ENCODE data around the gene NUP205.

Gene NUP205

GRCh38 chr7:135650831-135651573, 93.3 kb downstream of the NUP205 start (continued):
- TF ChIP-seq ZBTB21 (tag by site-specific recombination; IDR thresholded peaks at IDR 0.05) (no peak), TRIM28 (IDR thresholded peaks at IDR 0.05; ENCODE audit: borderline replicate concordance, low read length) (no peak), AEBP2 (tag by site-specific recombination; IDR thresholded peaks at IDR 0.05; ENCODE audit: borderline replicate concordance) (no peak), GLIS2 (tag by site-specific recombination; IDR thresholded peaks at IDR 0.05) (no peak), ZNF629 (tag by site-specific recombination; IDR thresholded peaks at IDR 0.05) (0 out of 2 replicates have a peak, but pooled peaks have one; percentile 44), ZFHX2 (tag by site-specific recombination; conservative IDR thresholded peaks at IDR 0.05) (0 out of 2 replicates have a peak, but pooled peaks have one; percentile 17), HIC1 (tag by site-specific recombination; IDR thresholded peaks at IDR 0.05) (no peak), ZBTB6 (tag by site-specific recombination; IDR thresholded peaks at IDR 0.05) (peak; percentile 32; the same call in 1 of the 2 replicates), ZNF214 (tag by site-specific recombination; IDR thresholded peaks at IDR 0.05; ENCODE audit: borderline replicate concordance) (no peak), ZNF341 (tag by site-specific recombination; IDR thresholded peaks at IDR 0.05; ENCODE audit: low read depth) (no peak), ZNF239 (tag by site-specific recombination; IDR thresholded peaks at IDR 0.05) (no peak), IKZF3 (tag by site-specific recombination; IDR thresholded peaks at IDR 0.05) (no peak), EGR2 (tag by site-specific recombination; IDR thresholded peaks at IDR 0.05; ENCODE audit: low read depth) (0 out of 2 replicates have a peak, but pooled peaks have one; percentile 38), TCF7L2 (IDR thresholded peaks at IDR 0.05; ENCODE audit: borderline replicate concordance, low read depth, low read length) (0 out of 2 replicates have a peak, but pooled peaks have one; percentile 13), ZNF626 (tag by site-specific recombination; IDR thresholded peaks at IDR 0.05) (no peak), GLIS1 (tag by site-specific recombination; IDR thresholded peaks at IDR 0.05) (no peak)

- Histone ChIP-seq H3K4me1 (ENCODE audit: control insufficient read depth, insufficient read depth, low read length) (no peaks in the 10 kb centered on the region), H3K36me3 (ENCODE audit: control insufficient read depth in 2 of 2, insufficient read depth in 1 of 2, low read length in 2 of 2) (peaks cover 8 to 18% of the 10 kb centered on the region in 2 experiments), H3K27ac (ENCODE audit: extremely low read depth, low read depth, low read length) (no peak overlapping the region), H3K9me3 (ENCODE audit: control insufficient read depth, insufficient read depth, low read depth, low read length) (no peaks in the 10 kb centered on the region), H3K4me3 (ENCODE audit: low read depth, low read length) (no peak overlapping the region)
- POLR2A ChIA-PET, result no interaction called here
- CTCF ChIA-PET, result interaction anchor here (0.6 kb wide), 1 partner anchor 1042 kb away, joined by 3 read pairs; no protein-coding TSS in a partner anchor
- TF ChIP-seq ZNF280C (tag by site-specific recombination; IDR thresholded peaks at IDR 0.05), result no peak
- TF ChIP-seq ELK4 (IDR thresholded peaks at IDR 0.05; ENCODE audit: borderline replicate concordance, low read depth, low read length), result no peak
- TF ChIP-seq EGR2 (tag by site-specific recombination; IDR thresholded peaks at IDR 0.05; ENCODE audit: low read depth), result no peak
- no peak for TF ChIP-seq TRIM28 (IDR thresholded peaks at IDR 0.05; ENCODE audit: borderline replicate concordance, low read length)
- peak; percentile 99 for TF ChIP-seq ZNF202 (tag by site-specific recombination; IDR thresholded peaks at IDR 0.05; ENCODE audit: borderline replicate concordance)
- TF ChIP-seq ZNF645 (tag by site-specific recombination; IDR thresholded peaks at IDR 0.05), result no peak
- no peak for TF ChIP-seq ZNF544 (tag by site-specific recombination; IDR thresholded peaks at IDR 0.05)
- no peak for TF ChIP-seq YY1 (tag by site-specific recombination; IDR thresholded peaks at IDR 0.05)
- no peak for TF ChIP-seq ZBTB6 (tag by site-specific recombination; IDR thresholded peaks at IDR 0.05)
- TF ChIP-seq BCL11B (tag by site-specific recombination; IDR thresholded peaks at IDR 0.05; ENCODE audit: low read depth), result no peak
Observed at GRCh38 chr7:135653340-135654080, 95.8 kb downstream of the NUP205 start.

Measured in HEK293 (cell line).